GM18498 (cell line): Measurements from ENCODE around the gene SPTLC2.

Experiments used
- ATAC-seq: cut with Tn5 transposase; IDR thresholded peaks from one replicate; pipeline ENCODE4 v1.9.1; 2021; ENCODE audit warnings: mild to moderate bottlenecking, moderate library complexity; ENCODE audit not compliant: unreplicated experiment

SPTLC2 gene

GRCh38 chr14:77509366-77509765 lies 107.1 kb downstream of the SPTLC2 start:
- ATAC-seq = no peak

DNA sequence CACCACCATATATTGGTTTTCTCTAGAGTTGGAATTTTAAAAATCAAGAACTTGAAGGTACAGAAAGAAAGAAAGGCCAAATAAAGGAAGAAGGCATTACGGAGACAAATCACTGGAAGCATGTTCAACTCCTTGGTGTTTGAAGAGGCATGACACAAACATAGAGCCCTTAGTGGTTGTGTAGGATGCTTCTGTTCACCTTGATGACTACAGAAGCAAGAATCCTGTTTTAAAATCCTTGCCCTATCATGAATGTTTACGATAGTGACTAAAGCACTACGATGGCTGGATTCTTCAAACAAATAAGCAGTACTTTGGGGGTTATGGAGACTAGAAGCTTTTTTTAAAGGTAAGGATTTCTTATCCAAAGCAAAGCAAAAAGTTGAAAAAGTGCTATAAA lies 107.6 kb downstream of the SPTLC2 start:
- ATAC-seq = no peak

- ATAC-seq = no peak
Observed at GRCh38 chr14:77508249-77508648, 108.2 kb downstream of the SPTLC2 start.

DNA sequence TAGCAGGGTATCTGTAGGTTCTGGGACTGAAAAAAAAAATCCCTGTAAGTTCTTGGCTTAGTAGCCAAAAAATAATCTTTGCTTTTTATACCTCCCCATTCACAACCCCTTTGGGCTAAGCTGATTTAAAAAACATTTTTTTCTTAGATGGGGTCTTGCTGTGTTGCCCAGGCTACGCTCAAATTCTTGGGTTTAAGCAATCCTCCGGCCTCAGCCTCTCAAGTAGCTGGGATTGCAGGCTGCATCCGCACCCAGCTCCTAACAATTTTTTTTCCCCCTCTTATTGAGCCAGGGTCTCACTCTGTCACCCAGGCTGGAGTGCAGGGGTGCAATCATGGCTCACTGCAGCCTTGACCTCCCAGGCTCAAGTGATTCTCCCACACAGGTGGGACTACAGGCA lies 108.7 kb downstream of the SPTLC2 start:
- no peak for ATAC-seq

GRCh38 chr14:77505031-77505430 lies 111.4 kb downstream of the SPTLC2 start:
- no peak for ATAC-seq

- no peak for ATAC-seq
Observed at GRCh38 chr14:77503138-77503537, 113.3 kb downstream of the SPTLC2 start.

DNA sequence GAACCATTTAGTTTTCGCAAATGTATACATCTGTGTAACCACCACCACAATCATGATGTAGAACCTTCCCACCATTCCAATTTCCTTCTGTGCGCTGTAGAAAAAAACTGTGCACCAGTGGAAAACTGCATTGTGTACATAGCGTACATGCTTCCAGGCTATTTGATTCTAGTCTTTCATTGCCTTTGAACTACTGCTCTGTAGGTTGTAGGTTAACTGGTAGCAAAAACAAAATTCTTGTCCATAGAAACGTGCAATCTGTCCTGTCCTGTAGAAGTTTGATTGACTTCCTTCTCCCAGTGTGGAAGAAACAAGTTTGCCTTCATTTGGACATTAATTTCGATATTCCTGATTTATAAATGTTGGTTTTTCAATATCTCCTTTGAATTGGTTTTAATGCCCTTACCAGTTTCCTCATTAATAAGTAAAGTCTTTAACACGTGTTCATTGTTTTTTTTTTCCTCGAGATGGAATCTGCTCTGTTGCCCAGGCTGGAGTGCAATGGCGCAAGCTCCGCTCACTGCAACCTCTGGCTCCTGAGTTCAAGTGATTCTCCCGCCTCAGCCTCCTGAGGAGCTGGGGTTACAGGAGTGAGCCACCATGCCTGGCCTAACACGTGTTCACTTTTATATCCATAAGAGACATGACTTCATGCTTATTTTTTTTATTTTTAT lies 114.2 kb downstream of the SPTLC2 start:
- ATAC-seq = no peak

DNA sequence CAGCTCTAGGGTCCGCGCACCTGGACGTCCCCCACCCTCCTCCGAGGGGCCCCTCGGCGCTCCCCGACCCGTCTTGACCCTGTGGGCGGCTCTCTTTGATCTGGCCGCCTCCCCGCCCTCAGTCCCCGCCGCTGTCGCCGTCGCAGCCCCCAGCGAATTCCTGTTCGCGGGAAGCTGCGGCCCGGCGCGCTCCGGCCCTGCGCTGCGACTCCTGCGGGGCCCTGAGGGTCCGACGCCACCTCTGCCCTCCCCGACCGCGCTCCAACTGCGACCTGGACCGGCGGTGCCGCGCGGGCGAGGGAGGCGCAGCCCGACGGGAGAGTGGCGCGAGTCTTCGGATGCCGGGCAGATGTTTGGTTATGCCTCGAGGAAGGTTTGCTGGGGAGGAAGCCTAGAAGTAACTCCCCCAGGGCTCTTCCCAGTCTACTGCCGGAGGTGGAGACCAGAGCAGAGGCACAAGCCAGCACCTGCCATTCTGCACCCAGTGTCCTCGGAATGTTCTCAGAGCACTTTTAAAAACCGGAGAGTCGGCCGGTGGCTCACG lies 117.4 kb downstream of the SPTLC2 start:
- peak; percentile 30 for ATAC-seq

- peak; percentile 80 for ATAC-seq
Observed at GRCh38 chr14:77498120-77498979, 118.1 kb downstream of the SPTLC2 start, which contains the start of gene ISM2. Gene ISM2 (minus strand): TSS chr14:77498816. CDS start chr14:77498793, 23 bp downstream.

DNA sequence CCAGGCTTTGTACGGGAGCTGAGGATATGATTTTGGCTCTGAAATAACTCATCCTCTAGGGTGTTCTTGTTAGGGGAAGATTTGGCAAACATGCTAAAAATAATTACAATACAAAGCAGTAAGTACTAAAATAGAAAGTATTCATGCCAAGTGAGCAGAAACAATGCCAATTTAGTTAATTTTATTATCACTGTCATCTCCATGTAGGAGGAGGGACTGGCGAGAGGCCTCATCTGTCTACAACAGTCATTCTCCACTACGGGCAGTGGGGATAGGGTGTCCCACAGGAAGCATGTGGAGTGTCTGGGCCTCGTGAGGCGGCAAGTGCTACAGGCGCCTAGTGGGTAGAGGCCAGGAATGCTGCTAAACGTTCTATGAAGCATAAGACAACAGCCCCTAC lies 121.1 kb downstream of the SPTLC2 start:
- ATAC-seq = no peak

DNA sequence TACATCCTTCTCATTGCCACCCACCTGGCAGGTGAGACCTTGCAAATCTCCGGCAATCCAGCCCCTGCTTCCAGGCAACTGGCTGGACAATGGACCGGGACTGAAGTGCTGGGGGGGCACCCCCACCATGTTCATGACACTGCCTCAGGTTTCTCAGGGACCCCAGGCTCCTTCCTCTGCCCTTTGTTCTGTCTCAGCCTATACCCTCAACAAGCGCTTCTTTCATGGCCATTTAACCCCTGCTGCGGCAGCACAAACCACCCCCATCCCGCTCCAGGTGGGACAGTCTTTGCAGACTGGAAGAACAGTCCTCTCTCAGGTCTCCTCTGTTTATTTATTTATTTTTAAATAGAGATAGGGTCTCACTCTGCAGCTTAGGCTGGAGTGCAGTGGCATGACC lies 125.4 kb downstream of the SPTLC2 start:
- ATAC-seq = no peak

- no peak for ATAC-seq
Observed at GRCh38 chr14:77490347-77490986, 126.0 kb downstream of the SPTLC2 start.

GRCh38 chr14:77489041-77489440 lies 127.4 kb downstream of the SPTLC2 start:
- ATAC-seq = no peak

- no peak for ATAC-seq
Observed at GRCh38 chr14:77488558-77488957, 127.9 kb downstream of the SPTLC2 start.

- no peak for ATAC-seq
Observed at GRCh38 chr14:77485901-77486678, 130.3 kb downstream of the SPTLC2 start.

DNA sequence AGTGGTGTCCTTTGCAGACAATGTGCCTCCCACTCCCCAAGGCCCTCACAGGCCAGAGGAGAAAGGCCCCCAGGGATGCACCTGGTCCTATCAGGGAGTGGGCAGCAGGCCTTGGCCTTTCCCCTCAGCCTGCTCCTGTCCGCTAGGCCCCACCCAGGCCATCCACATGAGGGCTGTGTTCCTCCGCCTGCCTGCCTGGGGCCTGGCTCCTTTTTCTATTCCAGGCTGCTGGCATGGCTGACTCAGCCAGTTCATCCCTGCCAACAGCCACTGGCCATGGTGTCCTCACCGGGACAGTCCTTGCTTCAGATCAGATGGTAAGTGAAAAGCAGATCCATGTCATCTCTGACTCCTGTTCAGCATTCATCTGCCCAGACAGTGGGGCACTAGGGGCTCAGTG lies 131.2 kb downstream of the SPTLC2 start:
- no peak for ATAC-seq

GRCh38 chr14:77482422-77482821 lies 134.0 kb downstream of the SPTLC2 start:
- ATAC-seq = no peak

DNA sequence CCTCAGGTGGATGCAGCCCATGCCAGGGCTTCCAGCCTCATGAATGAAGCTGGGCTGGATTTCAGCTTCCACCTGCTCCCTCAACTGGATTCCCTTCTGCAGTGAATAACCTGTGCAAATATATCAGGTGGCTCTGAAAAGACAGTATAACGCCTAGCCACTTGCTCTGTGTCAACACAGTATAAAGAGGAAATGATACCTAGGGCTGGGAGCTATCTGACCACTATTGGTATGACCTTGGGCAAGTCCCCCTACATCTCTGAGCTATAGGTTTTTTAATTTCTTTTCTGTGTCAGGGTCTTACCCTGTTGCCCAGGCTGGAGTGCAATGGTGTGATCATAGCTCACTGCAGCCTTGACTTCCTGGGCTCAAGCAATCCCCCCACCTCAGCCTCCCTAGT lies 137.6 kb downstream of the SPTLC2 start:
- peak; percentile 92 for ATAC-seq

DNA sequence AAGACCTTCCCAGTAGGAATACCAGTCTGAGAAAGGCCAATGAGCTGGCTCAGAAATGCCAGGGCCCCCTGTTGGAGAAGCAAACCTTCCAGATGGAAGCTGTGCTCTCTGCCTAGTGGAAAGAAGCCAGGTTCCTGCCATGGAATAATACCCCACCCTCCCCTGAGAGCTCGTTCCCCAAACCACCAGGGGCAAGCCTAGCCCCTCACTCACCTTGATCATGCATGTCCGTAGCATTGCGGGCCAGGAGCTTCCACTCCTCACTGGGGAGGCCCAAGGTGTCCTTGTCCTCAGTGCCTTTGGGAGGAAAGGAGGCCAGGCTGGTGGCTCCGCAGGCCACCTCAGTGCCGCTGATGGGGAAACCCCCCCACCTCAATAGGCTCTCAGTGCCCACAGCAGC lies 138.4 kb downstream of the SPTLC2 start:
- no peak for ATAC-seq

DNA sequence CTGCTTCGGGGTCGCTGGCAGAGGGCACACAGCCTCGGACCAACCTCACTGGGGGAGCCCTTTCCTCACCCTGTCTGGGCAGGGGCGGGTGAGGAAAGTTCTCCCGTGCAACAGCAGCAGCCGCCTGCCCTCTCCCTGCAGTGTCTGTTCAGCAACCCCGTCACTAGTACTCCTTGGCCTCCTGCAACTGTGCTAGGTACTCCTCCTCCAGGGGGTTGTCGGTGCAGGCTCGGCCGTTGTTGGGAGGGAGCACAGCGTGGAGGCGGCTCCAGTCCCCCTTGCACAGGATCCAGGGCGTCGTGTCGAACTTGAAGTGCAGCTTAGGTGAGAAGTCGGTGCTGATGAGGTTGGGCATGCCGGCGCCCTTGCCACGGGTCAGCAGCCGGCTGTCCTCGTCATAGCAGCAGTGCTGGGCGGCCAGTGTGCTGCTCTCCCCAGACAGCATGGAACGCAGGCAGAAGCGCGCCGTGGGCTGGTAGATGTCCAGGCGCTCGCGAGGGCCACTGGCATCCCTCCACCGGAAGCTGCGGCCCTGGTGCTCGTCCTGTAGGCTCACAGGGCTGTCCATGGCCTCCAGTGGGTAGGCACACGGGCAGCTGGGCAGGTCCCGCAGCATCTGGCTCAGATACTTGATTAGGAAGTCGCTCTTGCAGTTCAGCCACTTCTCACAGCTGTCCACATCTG lies 140.9 kb downstream of the SPTLC2 start:
- no peak for ATAC-seq
